Measurements from ENCODE around the gene HDAC9. TPM values are rescaled to one million over a fixed set of nuclear protein-coding genes. Genes with fewer than 3 reads are reported as not detected.

Gene HDAC9
- total RNA-seq, 1 donor from 2014 or later: 28.6 TPM

DNA sequence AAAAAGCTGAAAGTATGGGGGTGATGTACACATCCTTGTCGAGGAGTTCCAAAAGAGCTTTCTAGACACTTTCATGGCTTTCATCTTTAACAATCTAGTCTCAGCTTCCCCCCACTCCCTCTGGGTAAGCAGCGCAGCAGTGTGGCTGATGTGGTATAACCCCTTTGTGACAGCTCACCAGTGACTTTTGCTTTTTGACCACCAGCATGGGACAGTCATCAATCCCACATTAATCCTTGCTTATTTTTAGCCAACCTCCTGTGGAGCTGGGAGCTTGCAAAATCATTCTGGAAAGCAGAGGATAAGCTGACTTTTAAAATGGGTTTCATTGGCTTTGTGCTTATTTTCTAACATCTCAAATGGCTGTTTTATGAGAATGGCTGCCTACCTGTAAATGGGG, 272.7 kb downstream of the HDAC9 start:
- Mint-ChIP-seq H3K9me3 (no peaks in the 10 kb centered on the region), H3K36me3 (no peaks in the 10 kb centered on the region), H3K27me3 (ENCODE audit: insufficient read depth, low read depth) (no peaks in the 10 kb centered on the region), H3K4me1 (peaks cover 15% of the 10 kb centered on the region), H3K4me3 (no peak overlapping the region), H3K27ac (no peak overlapping the region)
- Histone ChIP-seq H3K27me3 (no peaks in the 10 kb centered on the region), H3K36me3 (no peaks in the 10 kb centered on the region), H3K9me3 (ENCODE audit: low read depth) (no peaks in the 10 kb centered on the region), H4K20me1 (ENCODE audit: low read depth) (no peaks in the 10 kb centered on the region), H3K9ac (no peak overlapping the region), H2AFZ (replicated peaks) (no peak overlapping the region), H3K27ac (no peak overlapping the region), H3K79me2 (ENCODE audit: low read depth) (no peaks in the 10 kb centered on the region), H3K4me3 (no peak overlapping the region), H3K4me1 (peaks cover 12% of the 10 kb centered on the region), H3F3A (ENCODE audit: low read depth) (no peaks in the 10 kb centered on the region), H3K4me2 (no peak overlapping the region)
- peak; percentile 8 for DNase-seq (ENCODE audit: low spot score)
- TF ChIP-seq, protein P1, sequence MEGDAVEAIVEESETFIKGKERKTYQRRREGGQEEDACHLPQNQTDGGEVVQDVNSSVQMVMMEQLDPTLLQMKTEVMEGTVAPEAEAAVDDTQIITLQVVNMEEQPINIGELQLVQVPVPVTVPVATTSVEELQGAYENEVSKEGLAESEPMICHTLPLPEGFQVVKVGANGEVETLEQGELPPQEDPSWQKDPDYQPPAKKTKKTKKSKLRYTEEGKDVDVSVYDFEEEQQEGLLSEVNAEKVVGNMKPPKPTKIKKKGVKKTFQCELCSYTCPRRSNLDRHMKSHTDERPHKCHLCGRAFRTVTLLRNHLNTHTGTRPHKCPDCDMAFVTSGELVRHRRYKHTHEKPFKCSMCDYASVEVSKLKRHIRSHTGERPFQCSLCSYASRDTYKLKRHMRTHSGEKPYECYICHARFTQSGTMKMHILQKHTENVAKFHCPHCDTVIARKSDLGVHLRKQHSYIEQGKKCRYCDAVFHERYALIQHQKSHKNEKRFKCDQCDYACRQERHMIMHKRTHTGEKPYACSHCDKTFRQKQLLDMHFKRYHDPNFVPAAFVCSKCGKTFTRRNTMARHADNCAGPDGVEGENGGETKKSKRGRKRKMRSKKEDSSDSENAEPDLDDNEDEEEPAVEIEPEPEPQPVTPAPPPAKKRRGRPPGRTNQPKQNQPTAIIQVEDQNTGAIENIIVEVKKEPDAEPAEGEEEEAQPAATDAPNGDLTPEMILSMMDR (IDR thresholded peaks at IDR 0.05): no peak
- TF ChIP-seq EZH2phosphoT487 (IDR thresholded peaks at IDR 0.05) (no peak), EZH2 (IDR thresholded peaks at IDR 0.05) (no peak)

DNA sequence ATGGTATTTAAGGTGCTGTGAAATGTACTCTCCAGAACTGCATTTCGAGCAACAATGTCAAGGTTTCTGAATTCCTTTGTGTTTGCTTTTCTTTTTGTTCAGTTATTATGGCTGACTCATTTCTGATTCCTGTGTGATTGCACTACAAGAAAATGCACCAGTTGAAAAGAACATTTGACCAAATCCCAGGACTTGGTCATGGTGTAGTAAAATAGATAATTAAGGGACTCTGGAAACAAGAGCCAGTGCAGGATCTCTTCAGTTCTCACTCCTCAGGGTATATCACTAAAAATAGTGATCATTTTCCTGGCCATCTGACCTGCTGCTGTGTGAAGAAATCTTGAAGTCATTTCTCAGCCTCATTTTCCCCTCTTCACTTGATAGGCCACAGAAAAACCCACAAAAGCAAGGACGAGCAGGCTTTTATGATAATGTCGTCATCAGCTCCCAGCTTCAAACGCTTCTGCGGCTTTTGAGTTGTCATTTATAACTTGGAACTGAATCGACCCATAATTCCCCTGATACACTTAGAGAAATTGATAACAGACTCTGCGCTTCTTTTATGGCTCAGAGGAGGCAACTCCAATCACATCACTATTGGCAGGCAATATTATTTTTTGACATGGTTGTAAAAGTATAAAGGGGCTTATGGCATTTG, 274.7 kb downstream of the HDAC9 start:
- Histone ChIP-seq H3K4me1 (peaks cover 12% of the 10 kb centered on the region), H2AFZ (replicated peaks) (peak overlapping the region; percentile 22), H3K4me2 (no peak overlapping the region), H4K20me1 (ENCODE audit: low read depth) (no peaks in the 10 kb centered on the region), H3K36me3 (no peaks in the 10 kb centered on the region), H3K9me3 (ENCODE audit: low read depth) (no peaks in the 10 kb centered on the region), H3F3A (ENCODE audit: low read depth) (no peaks in the 10 kb centered on the region), H3K4me3 (no peak overlapping the region), H3K9ac (no peak overlapping the region), H3K79me2 (ENCODE audit: low read depth) (no peaks in the 10 kb centered on the region), H3K27me3 (no peaks in the 10 kb centered on the region), H3K27ac (no peak overlapping the region)
- no peak overlapping the region for H3K27ac Mint-ChIP-seq
- TF ChIP-seq EZH2phosphoT487 (IDR thresholded peaks at IDR 0.05): no peak
- TF ChIP-seq EZH2 (IDR thresholded peaks at IDR 0.05): no peak
- TF ChIP-seq, protein P1 (IDR thresholded peaks at IDR 0.05): no peak
- no peaks in the 10 kb centered on the region for H3K36me3 Mint-ChIP-seq
- H3K4me3 Mint-ChIP-seq: no peak overlapping the region
- H3K9me3 Mint-ChIP-seq: no peaks in the 10 kb centered on the region
- DNase-seq (ENCODE audit: low spot score): no peak
- no peaks in the 10 kb centered on the region for H3K27me3 Mint-ChIP-seq (ENCODE audit: insufficient read depth, low read depth)
- H3K4me1 Mint-ChIP-seq: peaks cover 15% of the 10 kb centered on the region

GRCh38 chr7:18770822-18771221, 275.3 kb downstream of the HDAC9 start:
- H3K36me3 ChIP-seq: no peaks in the 10 kb centered on the region
- H3K9me3 Mint-ChIP-seq: no peaks in the 10 kb centered on the region
- H4K20me1 ChIP-seq (ENCODE audit: low read depth): no peaks in the 10 kb centered on the region
- peak overlapping the region; percentile 22 for H2AFZ ChIP-seq (replicated peaks)
- H3K36me3 Mint-ChIP-seq: no peaks in the 10 kb centered on the region
- no peaks in the 10 kb centered on the region for H3K79me2 ChIP-seq (ENCODE audit: low read depth)
- no peaks in the 10 kb centered on the region for H3K9me3 ChIP-seq (ENCODE audit: low read depth)
- H3K27ac Mint-ChIP-seq: no peak overlapping the region
- peak; percentile 8 for DNase-seq (ENCODE audit: low spot score)
- no peak overlapping the region for H3K4me2 ChIP-seq
- peaks cover 15% of the 10 kb centered on the region for H3K4me1 Mint-ChIP-seq
- H3K27ac ChIP-seq: no peak overlapping the region
- H3F3A ChIP-seq (ENCODE audit: low read depth): no peaks in the 10 kb centered on the region
- H3K4me3 Mint-ChIP-seq: no peak overlapping the region
- H3K27me3 Mint-ChIP-seq (ENCODE audit: insufficient read depth, low read depth): no peaks in the 10 kb centered on the region
- H3K4me1 ChIP-seq: peaks cover 12% of the 10 kb centered on the region
- H3K9ac ChIP-seq: no peak overlapping the region
- TF ChIP-seq EZH2phosphoT487 (IDR thresholded peaks at IDR 0.05) (no peak), EZH2 (IDR thresholded peaks at IDR 0.05) (no peak)
- TF ChIP-seq, protein P1 (IDR thresholded peaks at IDR 0.05): no peak
- H3K4me3 ChIP-seq: no peak overlapping the region
- H3K27me3 ChIP-seq: no peaks in the 10 kb centered on the region
